GM18519 (cell line): ENCODE results near the gene PRUNE2.

Source experiments
- ATAC-seq: cut with Tn5 transposase; IDR thresholded peaks from one replicate; pipeline ENCODE4 v1.9.1; 2021; ENCODE audit warnings: mild to moderate bottlenecking, moderate library complexity; ENCODE audit not compliant: unreplicated experiment, low FRiP score

PRUNE2 gene

DNA sequence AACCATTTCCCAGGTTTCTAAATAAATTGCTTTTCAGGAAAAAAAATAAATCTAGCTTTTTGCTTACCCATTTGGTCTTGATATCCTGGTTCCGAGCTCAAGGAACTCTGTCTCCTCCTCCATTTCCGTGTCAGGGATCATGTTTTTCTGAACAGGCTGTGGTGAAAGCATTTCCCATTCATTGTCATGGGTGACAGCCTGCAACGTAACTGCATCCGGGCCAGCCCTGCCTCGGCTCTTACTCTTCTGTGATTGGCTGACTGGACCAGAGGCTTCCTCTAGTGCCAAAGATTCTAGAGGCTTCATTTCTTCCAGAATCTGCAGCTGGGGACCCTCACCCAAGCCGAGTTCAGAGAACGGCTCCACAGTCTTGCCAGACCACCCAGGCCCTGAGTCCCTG is 202.6 kb downstream of the PRUNE2 start:
- no peak for ATAC-seq

DNA sequence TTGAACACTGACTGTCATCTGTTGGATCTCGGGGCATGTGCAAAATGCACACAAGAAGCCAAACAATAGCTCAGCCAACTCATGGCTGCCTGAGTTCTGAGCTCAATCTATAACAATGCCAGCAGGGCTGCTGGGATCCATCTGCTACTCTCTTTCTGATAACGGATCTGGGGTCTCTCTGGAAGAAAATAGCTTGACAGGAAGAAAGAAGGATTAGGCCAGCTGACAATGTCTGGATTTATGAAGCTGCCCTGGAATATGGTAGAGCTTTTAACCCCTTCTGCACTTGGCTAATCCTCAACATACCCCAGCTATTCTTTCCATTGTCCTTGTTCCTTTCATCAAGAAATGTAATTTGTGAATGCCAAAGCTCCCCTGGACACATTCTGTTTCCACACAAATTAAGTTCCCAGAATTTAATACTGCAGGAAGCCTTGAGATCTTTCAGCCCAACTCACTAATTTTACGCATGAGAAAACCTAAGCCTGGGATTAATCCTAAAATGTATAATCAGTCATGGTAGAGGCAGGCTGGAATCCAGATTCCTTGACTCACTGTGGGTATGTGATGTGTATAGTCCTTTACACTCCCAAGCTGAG is 204.4 kb downstream of the PRUNE2 start:
- no peak for ATAC-seq

DNA sequence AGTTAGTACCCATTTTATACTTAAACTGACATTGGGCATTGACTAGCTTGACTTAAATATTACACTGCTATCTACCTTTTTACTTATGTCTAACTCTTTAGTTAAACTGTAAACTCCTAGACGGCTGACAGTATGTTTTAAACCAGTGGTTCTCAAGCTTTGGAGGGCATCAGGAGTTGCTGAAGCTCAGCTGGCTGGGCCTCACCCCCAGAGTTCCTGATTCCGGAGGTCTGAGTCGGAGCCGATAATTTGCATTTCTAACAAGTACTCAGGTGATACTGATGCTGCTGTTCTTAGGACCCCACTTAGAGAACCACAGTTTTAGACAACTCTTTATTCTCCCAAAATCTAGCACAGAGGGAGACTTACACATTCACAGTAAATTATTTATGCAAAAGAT is 205.0 kb downstream of the PRUNE2 start:
- ATAC-seq, result no peak

DNA sequence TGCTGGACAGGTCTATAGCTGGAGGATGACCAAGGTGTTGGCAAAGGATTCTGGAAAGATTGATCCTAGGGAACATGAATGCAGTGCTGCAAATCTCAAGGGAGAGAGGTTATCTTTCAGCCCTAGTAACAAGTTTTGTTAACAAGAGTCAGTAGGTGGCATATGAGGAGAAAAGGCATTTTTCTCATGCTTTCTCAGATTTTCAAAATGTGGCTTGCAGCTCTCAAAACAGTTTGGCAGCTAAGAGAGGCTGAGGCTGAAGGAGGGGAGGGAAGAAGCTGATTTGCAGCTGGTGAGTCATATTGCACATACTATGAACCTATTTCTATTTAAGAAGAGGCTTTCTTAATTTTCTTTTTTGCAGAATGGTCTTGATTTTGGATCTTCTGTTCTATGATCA is 205.9 kb downstream of the PRUNE2 start:
- no peak for ATAC-seq

DNA sequence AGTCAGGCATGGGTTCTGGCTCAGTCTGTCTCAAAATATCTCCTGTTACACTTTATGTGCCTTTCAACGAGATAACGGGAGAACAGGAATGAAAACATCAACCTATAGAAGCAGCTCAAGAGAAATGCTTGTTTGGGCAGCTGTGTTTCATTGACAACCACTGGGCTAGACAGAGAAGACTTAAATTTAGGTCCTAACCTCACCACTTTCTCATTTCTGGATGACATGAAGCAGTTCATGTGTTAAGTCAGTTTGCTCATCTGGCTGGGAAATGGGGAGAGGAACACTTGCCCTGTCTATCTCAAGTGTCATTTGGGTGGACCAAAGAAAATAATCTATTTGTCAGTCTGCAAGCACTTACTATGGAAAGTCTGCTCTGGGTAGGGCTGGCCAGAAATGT is 208.4 kb downstream of the PRUNE2 start:
- no peak for ATAC-seq

DNA sequence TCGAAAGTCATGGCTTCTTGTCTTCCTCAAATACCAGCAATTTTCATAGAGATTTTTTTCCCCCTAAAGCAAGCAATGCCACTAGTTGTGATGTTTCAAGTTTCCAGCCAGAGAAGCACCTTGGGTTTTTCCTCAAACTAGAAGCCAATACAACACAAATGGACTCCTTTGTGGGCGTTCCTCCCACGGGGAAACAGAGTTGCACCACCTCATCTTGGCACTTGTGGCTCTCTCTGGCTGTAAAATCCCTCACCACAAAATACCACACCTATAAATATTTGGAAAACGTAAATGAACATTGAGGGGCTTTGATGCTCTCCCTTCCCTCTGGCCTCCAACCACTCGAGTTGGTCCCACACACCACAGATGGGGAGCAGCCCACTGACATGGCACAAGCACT is 208.8 kb downstream of the PRUNE2 start:
- ATAC-seq, result no peak

DNA sequence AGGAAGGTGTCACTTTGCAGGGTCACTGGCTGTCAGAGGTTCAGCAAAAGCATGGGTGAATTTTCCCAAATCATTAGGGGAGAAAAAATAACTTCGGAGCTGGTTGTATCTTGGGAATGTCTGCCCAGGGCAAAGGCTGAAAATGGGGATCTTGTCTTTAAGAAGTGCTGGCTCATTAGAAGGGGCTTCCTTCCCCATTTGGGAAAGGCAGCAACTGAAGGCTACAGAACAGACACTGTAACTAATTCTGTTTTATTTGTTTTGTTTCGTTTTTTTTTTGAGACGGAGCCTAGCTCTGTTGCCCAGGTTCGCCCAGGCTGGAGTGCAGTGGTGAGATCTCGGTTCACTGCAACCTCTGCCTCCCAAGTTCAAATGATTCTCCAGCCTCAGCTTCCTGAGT is 212.0 kb downstream of the PRUNE2 start:
- no peak for ATAC-seq

DNA sequence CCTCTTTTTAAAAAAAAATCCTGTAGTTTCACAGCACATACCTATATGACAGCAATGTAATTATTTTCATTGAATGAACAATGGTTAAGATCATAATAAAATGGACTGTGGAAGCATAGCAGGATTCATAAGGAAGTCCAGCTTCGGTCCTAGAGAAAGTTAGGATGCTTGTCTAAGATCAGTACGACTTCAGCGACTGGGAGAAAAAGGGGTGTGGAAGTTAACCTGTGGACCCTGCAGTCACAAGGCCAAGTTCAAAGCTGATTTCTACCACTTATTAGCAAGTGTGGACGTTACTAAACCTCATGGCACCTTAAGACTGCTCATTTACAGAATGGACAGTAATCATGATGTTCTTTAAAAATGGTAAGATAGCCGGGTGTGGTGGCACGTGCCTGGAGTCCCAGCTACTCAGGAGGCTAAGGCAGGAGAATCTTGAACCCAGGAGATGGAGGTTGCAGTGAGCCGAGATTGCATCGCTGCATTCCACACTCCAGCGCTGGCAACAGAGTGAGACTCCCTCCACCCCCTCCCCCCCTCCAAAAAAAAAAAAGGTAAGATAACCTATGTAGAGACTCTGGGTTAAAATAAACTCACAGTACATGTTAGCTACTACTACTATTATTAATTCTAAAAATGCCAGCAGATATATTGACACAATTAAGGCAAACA is 213.3 kb downstream of the PRUNE2 start:
- ATAC-seq, result no peak

DNA sequence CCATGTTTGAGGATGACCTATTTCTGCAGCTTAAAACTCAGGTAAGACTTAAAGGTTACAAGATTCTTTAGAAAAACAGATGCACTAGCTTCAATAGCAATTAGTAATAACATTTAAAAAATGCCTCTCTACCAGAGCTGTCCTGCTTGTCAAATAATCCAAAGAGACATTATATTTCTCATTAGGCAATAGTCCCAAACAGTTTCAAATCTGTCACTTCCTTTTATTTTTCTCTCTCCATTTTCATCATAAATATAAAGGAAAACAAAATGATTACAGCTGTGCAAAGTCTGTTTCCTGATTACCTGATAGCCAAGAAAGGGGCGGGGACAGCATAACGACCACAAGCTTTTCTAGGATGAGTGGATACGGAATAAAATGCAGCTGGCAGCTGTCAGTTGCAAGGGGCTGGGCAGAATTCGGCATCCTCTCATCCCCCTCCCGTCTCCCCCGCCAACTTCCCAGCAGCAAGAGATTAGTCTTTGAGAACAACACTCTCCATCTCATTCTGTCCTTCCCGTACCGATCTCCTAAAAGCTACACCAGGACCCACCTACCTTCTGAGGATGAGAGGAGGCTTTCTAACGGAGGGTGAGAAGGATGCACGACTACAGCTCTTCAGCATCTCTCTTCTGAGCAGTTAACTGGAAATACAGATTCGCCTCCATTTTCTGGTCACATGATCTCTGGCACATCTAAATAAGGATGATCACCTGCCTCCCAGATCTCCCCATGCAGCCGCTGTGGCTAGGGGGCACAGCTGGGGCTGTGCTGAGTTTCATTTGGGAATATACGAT is 214.2 kb downstream of the PRUNE2 start:
- ATAC-seq, result no peak

DNA sequence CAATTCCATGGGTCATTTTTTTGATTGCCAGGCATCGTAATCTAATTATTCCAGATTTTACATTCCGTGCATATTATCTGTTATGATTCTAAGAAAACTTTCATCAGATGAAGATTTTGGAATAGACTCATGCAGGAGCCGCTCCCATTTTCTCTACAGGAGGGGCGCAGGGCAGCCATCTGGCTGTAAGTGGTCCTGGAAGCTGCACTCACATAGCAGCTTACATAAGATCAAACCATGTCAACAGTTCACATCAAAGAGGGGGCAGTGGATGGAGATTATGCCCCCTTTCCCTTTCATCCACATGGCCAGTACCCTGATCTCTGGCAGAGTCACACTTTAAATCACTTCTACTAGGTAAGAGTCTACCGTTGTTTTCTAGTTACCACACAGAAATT is 214.9 kb downstream of the PRUNE2 start:
- ATAC-seq, result no peak

DNA sequence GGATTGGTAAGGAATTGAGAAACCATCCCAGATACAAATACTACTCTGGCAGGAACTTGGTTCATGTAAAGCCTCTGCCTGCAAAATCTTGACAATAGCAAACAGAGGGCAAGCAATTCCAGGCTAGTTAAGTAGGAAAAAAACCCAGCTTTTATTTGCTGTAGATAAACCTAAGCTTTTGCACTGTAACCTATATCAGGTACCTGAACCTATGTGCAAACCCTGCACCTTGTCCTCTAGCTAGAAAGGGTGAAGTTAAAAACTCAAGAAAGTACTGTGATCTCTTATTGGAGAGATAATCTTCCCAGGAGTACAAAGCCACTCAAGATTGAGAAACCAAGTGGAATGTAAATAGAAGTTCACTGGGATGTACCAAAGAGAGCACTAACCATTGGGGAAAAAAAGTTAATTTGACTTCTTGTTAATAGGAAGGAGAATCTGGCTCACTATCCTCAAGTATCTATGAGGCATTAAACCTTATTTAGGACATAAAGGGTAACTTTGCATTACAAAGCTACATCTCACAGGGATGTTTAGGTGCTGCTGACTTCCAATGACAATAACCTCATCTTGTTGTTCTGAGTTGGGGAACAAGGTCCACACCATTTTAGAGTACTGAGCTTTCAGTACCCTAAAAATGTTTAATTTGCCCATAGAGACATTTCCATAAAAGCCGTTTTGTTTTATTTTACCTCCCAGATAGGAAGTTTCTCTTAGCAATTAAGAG is 215.5 kb downstream of the PRUNE2 start:
- ATAC-seq, result no peak

DNA sequence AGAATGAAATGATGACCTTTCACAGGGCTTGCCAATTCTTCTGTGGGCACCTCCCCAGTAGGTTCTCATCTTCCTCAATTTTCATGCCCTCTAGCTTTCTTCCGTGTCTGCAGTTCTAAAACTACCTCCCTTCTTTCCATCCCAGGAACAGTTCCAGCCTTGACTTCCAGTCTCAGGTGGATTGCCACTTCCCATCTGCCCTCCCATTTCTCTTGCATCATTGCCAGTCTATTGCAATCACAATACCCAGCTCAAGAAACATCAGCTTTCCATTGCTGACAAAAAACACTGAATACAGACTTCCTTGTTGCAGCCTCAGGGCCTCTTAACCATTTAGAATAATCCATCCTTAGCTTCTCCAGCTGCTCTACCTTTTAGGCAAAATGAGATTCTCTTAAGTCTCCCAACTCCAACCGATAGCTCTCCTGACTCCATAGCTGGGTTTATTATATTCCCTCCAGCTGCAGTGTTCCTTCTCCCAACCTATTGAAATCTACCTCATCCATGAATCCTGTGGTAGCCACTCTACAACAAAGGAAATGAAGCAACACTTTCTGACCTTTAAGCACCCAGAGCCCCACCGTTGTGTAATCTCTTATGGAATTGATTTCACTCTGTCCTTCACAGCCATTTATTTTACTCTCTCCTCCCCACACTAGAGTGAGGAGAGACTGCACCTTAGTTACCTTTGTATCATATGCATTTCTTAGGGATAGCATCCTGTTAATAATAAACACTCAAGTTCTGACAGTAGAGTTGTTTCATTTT is 217.3 kb downstream of the PRUNE2 start:
- ATAC-seq, result no peak

DNA sequence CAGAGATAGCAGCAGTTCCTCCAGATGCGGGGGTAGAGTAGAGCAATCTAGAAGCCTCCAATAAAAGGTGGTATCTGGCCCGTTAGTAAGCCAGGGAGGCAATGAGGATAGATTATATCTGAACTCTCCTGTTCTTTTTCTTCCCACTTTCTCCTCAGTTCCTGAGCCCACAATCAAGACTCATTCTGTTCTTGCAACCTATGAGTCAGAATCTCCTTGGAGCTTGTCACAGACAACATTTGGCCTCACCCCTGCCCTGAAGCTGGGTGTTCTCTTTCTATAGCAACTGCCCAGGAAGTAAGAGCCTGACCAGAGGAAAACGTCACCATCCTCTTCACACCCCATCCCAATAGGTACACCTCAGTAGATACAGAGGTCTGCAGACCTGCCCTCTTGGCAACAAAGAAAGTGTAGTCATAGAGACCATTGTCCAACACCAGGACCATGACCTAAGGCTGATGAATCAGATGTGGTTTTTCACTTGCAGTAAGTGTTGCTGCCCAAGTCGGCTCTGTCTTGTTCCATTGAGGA is 218.0 kb downstream of the PRUNE2 start:
- ATAC-seq, result no peak

DNA sequence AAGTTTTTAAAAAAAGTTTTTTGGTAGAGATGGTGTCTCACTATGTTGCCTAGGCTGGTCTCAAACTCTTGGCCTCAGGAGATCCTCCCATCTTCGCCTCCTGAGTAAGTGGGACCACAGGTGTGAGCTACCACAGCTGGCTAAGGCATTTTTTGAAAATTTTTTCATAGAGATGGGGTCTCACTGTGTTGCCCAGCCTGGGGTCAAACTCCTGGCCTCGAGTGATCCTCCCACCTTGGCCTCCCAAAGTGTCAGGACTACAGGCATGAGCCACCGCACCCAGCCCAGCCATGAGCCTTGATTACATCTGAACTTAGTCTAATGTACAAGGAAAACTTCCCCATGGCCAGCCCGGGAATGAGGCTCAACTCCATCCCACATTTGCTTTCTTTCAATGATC is 219.2 kb downstream of the PRUNE2 start:
- no peak for ATAC-seq

DNA sequence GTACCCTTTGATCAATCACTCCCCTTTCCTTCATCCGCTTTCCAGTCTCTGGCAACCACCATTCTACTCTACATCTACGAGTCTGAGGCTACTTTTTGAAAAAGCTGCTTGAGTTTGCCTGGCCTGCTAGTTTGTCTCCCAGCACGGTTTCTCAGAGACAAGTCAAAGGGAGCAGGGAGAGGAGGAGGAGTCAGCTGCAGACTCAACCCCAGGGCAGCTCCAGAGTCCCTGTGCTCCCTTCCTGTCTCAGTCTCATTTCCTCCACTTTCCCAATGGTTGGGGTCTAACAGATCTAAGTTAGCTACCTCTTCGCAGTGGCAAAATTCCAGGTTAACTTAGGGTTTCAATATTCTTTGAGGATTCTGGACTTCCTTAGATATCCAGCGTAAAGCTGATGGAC is 221.7 kb downstream of the PRUNE2 start:
- ATAC-seq, result no peak

DNA sequence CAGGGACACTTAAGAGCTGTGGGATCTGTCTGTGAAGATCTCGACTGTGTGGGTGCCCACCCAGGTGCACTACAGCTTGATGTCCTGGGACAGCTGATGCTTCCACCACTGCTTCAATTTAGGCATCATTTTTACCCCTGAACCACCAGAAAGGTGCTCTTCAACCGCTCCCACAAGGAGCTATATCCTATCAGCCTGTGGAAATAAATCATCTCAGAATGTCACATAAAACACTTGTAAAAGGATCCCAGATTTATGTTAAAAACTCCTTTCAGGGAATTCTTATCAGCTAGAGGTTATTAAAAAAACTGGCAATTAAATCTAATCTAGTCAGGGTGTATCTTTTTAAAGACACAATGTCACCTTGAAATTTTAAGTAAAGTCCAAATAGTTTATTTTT is 224.4 kb downstream of the PRUNE2 start:
- no peak for ATAC-seq

DNA sequence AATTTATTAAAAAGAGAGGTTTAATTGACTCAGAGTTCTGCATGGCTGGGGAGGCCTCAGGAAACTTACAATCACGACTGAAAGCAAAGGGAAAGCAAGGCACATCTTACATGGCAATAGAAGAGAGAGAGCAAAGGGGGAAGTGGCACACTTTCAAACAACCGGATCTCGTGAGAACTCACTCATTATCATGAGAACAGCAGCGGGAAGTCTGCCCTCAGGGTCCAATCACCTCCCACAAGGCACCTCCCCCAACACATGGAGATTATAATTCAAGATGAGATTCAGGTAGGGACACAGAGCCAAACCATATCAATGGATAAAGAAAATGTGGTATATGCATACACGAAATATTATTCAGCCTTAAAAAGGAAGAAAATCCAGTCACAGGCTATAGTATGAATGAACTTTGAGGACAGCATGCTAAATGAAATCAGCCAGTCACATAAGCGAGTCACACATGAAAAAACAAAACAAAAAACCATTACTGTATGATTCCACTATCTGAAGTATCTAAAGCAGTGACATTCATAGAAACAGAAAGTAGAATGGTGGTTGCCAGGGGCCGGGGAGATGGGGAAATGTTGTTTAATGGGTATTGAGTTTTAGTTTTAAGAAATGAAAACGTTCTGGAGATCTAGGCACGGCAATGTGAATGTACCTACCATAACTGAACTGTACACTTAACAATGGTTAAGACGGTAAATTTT is 225.0 kb downstream of the PRUNE2 start:
- ATAC-seq, result no peak

DNA sequence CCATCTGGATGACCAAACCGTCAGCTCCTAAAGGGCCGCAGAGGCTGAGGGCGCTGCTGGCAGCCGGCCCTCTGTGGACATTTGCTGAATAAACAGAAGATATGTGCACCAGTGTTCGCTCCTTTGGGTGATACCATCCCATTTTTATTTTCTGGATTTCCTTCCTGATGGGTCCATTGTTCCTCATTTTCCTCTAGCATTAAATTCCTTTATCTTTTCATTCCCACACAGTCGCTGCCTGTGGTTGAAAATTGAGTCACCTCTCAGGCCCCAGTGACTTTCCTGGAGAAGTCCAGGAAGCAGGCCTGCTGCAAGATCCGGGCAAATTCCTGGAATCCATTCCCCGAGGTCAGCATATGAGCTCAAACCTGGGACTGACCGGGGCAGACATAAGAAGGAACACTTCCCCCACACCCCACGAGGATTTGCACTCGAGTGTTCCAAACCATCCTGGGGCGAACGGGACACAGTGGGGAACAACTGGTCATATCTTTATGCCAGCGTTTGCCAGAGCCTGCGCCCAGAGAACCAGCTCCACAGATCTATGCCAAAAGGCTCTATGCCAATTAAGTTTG is 228.3 kb downstream of the PRUNE2 start:
- ATAC-seq, result no peak

DNA sequence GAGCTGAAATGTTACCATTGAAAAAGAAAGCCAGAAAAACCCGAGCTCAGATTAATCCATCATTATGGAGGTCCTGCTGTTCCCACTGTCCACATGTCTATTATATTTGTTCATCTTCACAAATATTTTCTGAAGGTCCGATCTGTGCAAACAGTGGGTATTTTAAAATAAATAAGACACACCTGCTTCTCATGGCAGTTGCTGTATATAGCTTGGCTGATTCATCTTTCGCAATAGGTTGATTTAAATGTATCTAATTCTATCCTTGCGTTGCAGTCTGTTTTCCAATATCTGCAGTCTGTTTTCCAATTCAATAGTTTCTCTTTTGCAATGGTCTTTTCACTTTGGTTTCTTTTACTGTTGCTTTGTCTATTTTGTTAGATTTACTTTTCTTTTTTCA is 229.1 kb downstream of the PRUNE2 start:
- ATAC-seq, result no peak
